HL-60/S4 (cell line): Measurements from ENCODE around the gene CD74.

Experiments
- in situ Hi-C: fragments of 300-500 bp; cut with MboI; formaldehyde crosslinking; loops from 2 replicates; pipeline ENCODE4 v1.14.3; 2022; ENCODE audit warnings: low sequenced_read_pairs

CD74 gene

GRCh38 chr5:150374651-150375050 lies 38.1 kb downstream of the CD74 start:
- in situ Hi-C loops = no loop called here

GRCh38 chr5:150372639-150373038 lies 40.1 kb downstream of the CD74 start:
- in situ Hi-C loops = no loop called here

DNA sequence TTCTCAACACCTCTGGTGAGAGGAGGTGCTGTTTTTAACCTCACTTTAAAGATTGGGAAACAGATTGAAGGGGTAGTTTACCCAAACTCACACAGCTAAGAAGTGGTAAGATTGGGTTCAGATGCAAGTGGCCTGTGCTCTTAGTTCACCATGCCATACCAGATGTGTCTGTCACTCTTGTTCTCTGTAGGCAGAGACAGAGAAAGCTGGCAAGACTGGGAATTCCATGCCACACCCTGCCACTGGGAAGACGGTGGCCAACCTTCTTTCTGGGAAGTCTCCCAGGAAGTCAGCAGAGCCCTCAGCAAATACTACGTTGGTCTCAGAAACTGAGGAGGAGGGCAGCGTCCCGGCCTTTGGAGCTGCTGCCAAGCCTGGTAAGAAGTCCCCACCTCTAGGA lies 44.2 kb downstream of the CD74 start:
- in situ Hi-C loops = no loop called here

DNA sequence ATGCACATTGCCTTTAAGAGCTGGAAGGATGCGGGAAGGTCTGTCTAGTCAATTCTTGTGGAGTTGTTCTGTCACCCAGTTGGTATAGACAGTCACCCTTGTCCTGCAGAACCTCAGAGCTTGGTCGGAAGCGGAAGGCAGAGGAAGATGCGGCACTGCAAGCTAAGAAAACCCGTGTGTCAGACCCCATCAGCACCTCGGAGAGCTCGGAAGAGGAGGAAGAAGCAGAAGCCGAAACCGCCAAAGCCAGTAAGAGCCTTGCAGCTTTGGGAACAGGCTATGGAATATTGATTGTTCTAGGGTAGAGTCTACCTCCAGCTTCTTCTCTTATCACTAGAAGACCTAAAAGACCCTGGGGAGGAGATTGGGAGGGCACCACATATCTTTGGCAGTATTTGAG lies 48.7 kb downstream of the CD74 start:
- in situ Hi-C loops = no loop called here

DNA sequence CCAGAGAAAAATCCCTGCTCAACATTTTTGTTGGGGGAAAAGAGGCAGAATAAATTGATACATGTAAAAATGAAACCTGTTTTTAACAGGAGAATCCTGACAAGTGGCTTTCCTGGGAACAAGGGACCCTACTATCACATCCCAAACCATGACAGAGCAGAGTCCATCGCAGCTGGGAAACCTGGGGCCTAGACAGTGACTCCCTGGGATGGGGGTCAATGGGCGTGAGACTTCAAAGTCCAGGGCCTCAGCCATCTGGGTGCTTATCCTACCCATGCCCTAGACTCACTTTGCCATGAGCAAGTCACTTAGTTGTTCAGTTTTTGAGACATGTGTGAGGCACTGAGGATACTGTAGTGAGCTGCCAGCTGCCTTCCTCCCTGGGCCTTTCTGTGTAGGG lies 49.5 kb downstream of the CD74 start:
- in situ Hi-C loops = no loop called here

GRCh38 chr5:150361301-150361700 lies 51.4 kb downstream of the CD74 start:
- in situ Hi-C loops = no loop called here

- in situ Hi-C loops = no loop called here
These were observed 54.2 kb downstream of the CD74 start for GRCh38 chr5:150358261-150359095.

DNA sequence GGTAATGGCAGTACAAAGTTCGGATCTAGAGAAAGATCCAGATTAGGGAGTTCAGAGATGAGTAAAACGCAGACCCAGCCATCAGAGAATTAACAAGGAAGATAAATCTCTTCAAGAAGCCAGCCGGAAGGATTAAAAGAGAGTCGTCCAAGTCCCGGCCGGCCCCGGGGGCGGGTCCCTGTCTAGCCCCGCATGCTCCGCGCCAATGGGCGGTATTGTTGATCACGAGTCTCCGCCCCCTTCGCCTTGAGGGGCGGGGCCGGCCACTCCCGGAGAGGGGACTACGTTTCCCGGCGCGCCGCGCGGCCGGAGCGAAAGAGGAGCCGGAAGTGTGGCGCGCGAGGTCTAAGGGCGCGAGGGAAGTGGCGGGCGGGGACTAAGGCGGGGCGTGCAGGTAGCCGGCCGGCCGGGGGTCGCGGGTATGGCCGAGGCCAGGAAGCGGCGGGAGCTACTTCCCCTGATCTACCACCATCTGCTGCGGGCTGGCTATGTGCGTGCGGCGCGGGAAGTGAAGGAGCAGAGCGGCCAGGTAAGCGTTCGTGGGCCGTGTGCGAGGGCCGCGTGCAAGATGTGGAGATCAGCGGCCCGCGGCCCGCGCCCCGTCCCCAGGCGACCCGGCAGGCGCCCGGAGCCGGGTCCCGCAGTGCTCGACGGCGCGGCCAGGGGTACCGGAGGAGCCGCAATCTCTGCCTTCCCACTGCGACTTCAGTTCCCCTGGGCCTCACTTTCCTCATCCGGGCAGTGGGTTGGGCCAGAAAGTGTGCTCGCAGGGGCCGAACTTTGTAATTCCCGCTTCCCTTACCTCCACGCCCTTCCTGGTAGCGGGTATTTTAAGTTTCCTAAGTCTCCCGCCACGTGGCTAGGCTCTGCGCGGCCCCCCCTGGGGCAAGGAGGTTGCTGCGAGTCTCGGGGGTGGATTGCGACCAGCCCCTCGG lies 55.1 kb downstream of the CD74 start, which contains the start of gene TCOF1:
TCOF1 (plus strand) TSS at position 372 of the 935 bp plus-strand sequence; CDS start at position 422, 50 bp downstream.
- in situ Hi-C loops = no loop called here

DNA sequence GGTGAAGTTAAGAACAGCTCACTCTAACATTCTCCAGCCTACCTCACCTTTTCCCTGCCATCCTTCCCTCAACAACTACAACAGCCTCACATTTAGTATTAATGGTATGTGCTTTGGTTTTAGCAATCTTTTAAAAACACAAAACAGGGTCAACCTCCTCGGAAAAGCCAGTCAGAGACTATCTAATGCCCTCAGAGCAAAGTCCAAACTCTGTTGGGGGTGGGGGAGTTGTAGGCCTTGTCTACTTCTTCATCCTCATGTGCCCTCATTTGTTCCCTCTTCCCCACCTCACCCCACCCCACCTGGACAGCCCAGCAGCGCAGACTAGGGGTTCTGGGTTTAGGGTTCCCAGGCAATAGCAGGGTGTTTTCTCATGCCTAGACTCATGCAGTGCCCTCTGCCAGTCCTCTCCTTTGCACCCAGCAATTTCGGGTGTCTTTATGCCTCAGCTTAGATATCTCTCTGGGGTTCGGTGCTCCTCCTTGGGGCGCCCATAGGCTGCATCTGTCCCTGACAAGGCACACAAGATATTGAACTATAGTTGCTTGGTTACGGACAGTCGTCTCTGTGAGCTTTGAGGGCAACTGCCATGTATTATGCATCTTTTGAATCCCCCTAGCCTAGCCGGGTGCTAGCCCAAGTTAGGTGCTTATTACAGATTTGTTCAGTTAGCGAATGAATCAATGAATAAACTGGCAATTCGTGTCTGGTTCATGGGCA lies 56.0 kb downstream of the CD74 start:
- in situ Hi-C loops = no loop called here

DNA sequence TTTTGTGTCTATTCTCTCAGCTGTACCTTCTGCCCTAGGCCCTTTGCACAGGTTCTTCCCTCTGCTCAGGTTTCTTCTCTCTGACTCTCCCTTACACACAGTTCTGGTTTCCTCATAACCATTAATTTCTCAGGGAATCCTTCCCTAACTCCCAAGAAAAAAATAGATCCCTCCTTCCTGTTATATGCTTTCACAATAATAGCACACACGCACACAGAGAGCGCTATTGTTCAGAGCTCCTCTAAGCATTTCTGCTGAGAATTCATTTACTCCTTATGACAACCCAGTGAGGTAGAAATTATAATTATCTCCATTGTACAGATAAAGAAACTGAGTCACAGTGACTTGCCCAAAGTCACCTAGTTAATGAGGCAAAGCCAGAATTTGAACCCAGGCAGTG lies 56.9 kb downstream of the CD74 start:
- in situ Hi-C loops = no loop called here

GRCh38 chr5:150353032-150353675 lies 59.6 kb downstream of the CD74 start:
- in situ Hi-C loops = no loop called here

DNA sequence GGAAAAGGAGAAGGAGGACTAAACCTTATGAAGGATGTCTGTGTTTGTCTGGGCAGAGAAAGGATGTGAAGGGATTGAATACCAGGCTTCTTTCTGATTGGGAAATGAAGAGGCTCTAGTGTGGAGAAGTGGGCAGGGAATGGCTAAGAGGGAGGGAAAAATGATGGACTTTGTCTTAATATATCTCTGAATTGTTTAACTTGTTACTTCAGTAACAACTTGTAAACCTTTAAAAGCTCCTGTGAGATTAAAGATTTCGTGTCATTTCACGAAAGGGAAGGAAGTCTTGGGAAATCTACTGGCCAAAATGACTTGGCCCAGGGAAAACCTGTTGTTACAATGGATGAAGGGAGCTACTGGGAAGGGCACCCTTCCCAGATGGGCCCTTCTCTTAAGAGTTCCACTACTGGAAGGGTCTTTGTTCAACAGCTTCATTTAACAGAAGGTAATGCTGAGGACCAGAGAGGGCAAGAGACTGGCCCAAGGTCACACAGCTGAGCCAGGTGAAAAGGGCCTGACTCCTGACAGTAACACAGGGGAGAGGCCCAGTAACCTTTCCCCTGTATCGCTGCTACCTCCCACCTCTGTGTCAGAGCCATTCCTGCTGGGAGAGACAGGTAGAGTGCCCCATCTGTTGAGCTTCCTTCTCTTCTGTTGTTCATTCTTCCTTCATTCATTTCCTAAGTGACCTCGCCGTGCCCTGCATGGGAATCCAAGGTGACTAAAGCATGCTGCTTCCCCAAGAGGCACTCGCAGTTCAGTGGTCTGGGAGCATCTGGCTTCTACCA lies 60.3 kb downstream of the CD74 start:
- in situ Hi-C loops = no loop called here
